A549 (cell line): ENCODE measurements around the gene PREPL. TPM values are rescaled to one million over a fixed set of nuclear protein-coding genes. Genes with fewer than 3 reads are reported as not detected.
A peak's percentile ranks its signal among the peaks of the same experiment; 100 is the strongest.
"Not testable (repeated sequence)": the region's sequence is repeated elsewhere in the genome, so short reads cannot be mapped to it uniquely, and the experiment has no call there.

ENCODE experiments used
- ATAC-seq, 2 experiments: fragments of 200-7000 bp in 1 of 2; fragments of >200 bp in 1 of 2; cut with Nextera tagmentation in 1 of 2; cut with Tn5 transposase in 1 of 2; 3 replicates each; pipeline versions ENCODE4 v1.8.0 to v1.9.1; 2018 to 2020; ENCODE audit warnings: mild to moderate bottlenecking in 1 of 2, moderate library complexity in 1 of 2
- CTCF ChIA-PET: fragments of 300-600 bp; sonication (Branson Sonifier 250); formaldehyde crosslinking; extraction: SDS; loops from one replicate; lab custom pipeline; 2021; ENCODE audit warnings: antibody characterized with exemption, inconsistent platforms; lab: Yijun Ruan, JAX
- POLR2A ChIA-PET: fragments of 350-600 bp; formaldehyde crosslinking; extraction: SDS; loops from one replicate; lab custom pipeline; 2021; ENCODE audit warnings: antibody characterized with exemption, inconsistent platforms; lab: Yijun Ruan, JAX
- DNase-seq, 2 experiments: peaks; one replicate each; pipeline versions ENCODE4 v3.0.0 to v3.0.0-alpha.2; 2011 to 2016; ENCODE audit warnings: low read depth in 1 of 2, low spot score in 1 of 2
- FAIRE-seq: peaks from 2 replicates; lab custom pipeline; 2011; peaks lifted over from hg19 to GRCh38; lab: Jason Lieb, UNC
- H3K27ac ChIP-seq, 2 experiments: fragments of >200 bp; sonication (Bioruptor Twin); formaldehyde crosslinking; 3 replicates each; pipeline ENCODE4 v1.5.1; 2016 to 2017
- H3K4me1 ChIP-seq: fragments of >200 bp; sonication (Bioruptor Twin); formaldehyde crosslinking; 3 replicates; pipeline ENCODE4 v1.6.1; 2016
- H3K4me2 ChIP-seq: fragments of >200 bp; sonication (Bioruptor Twin); formaldehyde crosslinking; 3 replicates; pipeline ENCODE4 v1.6.1; 2016
- H3K4me3 ChIP-seq: fragments of >200 bp; sonication (Bioruptor Twin); formaldehyde crosslinking; 3 replicates; pipeline ENCODE4 v1.5.1; 2016
- H3K9me3 ChIP-seq: fragments of >200 bp; sonication (Bioruptor Twin); formaldehyde crosslinking; 3 replicates; pipeline ENCODE4 v1.6.1; 2016
- BHLHE40 ChIP-seq: IDR thresholded peaks from 2 replicates; pipeline ENCODE4 v1.6.1; 2012; ENCODE audit warnings: low read depth, low read length, inconsistent platforms
- CBX2 ChIP-seq: fragments of 200-600 bp; sonication (generic); IDR thresholded peaks from 2 replicates; pipeline ENCODE4 v1.6.1; 2016; ENCODE audit warnings: low read depth, mild to moderate bottlenecking, borderline replicate concordance
- CTCF ChIP-seq: fragments of >200 bp; sonication (Bioruptor Twin); formaldehyde crosslinking; IDR thresholded peaks from 3 replicates; pipeline ENCODE4 v1.5.1; 2016
- ELK1 ChIP-seq: fragments of 150-350 bp; IDR thresholded peaks from 2 replicates; pipeline ENCODE4 v1.6.1; 2014; ENCODE audit warnings: low read depth, mild to moderate bottlenecking, low read length
- EP300 ChIP-seq, 2 experiments: fragments of >200 bp; sonication (Bioruptor Twin); formaldehyde crosslinking; IDR thresholded peaks; 2 replicates in 1 of 2; 3 replicates in 1 of 2; pipeline ENCODE4 v1.6.1; 2016 to 2017
- FOXS1 ChIP-seq: fragments of 250-450 bp; sonication (Bioruptor Pico); IDR thresholded peaks from 2 replicates; pipeline ENCODE4 v1.5.0; 2020; ENCODE audit warnings: mild to moderate bottlenecking, moderate library complexity
- GATA3 ChIP-seq: IDR thresholded peaks from 2 replicates; pipeline ENCODE4 v1.6.1; 2012; ENCODE audit warnings: borderline replicate concordance
- HES2 ChIP-seq: fragments of >200 bp; sonication (Bioruptor Twin); formaldehyde crosslinking; IDR thresholded peaks from 2 replicates; pipeline ENCODE4 v1.6.1; 2016
- HMGXB4 ChIP-seq: fragments of 250-450 bp; sonication (Bioruptor Pico); IDR thresholded peaks from 2 replicates; pipeline ENCODE4 v1.5.0; 2021; ENCODE audit warnings: mild to moderate bottlenecking, moderate library complexity, borderline replicate concordance
- HOXB5 ChIP-seq: fragments of 250-450 bp; sonication (Bioruptor Pico); IDR thresholded peaks from 2 replicates; pipeline ENCODE4 v1.5.0; 2020; ENCODE audit warnings: mild to moderate bottlenecking, moderate library complexity
- KDM1A ChIP-seq: fragments of 200-600 bp; sonication (generic); IDR thresholded peaks from 2 replicates; pipeline ENCODE4 v1.6.1; 2016; ENCODE audit warnings: low read depth, mild to moderate bottlenecking
- KDM5A ChIP-seq: fragments of 200-600 bp; sonication (generic); IDR thresholded peaks from 2 replicates; pipeline ENCODE4 v1.6.1; 2016; ENCODE audit warnings: antibody characterized with exemption, mild to moderate bottlenecking
- MAFK ChIP-seq: fragments of 450-650 bp; IDR thresholded peaks from 2 replicates; pipeline ENCODE4 v1.6.1; 2014; ENCODE audit not compliant: partially characterized antibody
- MAX ChIP-seq: IDR thresholded peaks from 2 replicates; pipeline ENCODE4 v1.6.1; 2012
- MYC ChIP-seq: IDR thresholded peaks from 2 replicates; pipeline ENCODE4 v1.6.1; 2012; ENCODE audit warnings: mild to moderate bottlenecking, inconsistent platforms, low read length, improper control_type of control experiment, borderline replicate concordance
- NFE2L2 ChIP-seq: fragments of 150-350 bp; conservative IDR thresholded peaks from 2 replicates; pipeline ENCODE4 v1.6.1; 2014; ENCODE audit warnings: low read length
- RAD21 ChIP-seq, 2 experiments: fragments of >200 bp in 1 of 2; sonication (Bioruptor Twin) in 1 of 2; formaldehyde crosslinking in 1 of 2; IDR thresholded peaks in 1 of 2; conservative IDR thresholded peaks in 1 of 2; 2 replicates in 1 of 2; 3 replicates in 1 of 2; pipeline ENCODE4 v1.6.1; 2012 to 2018; ENCODE audit warnings: inconsistent platforms in 1 of 2
- RNF2 ChIP-seq: fragments of 200-600 bp; sonication (generic); IDR thresholded peaks from 2 replicates; pipeline ENCODE4 v1.6.1; 2016; ENCODE audit warnings: low read depth, mild to moderate bottlenecking, antibody characterized with exemption, moderate library complexity, borderline replicate concordance
- SREBF2 ChIP-seq: fragments of 450-650 bp; IDR thresholded peaks from 2 replicates; pipeline ENCODE4 v1.6.1; 2014; ENCODE audit warnings: mild to moderate bottlenecking, moderate library complexity
- USF2 ChIP-seq: fragments of 450-650 bp; IDR thresholded peaks from 2 replicates; pipeline ENCODE4 v1.6.1; 2014; ENCODE audit warnings: antibody characterized with exemption
- ZSCAN20 ChIP-seq: fragments of 250-450 bp; sonication (Bioruptor Pico); IDR thresholded peaks from 2 replicates; pipeline ENCODE4 v1.8.0; 2022; ENCODE audit warnings: mild to moderate bottlenecking, moderate library complexity
- WGBS: methylation state at CpG from one replicate; pipeline ENCODE4 v1.1.6; 2017; ENCODE audit errors: missing lambda C conversion rate; 5-methylcytosine and 5-hydroxymethylcytosine counted together
- polyA plus RNA-seq, 4 experiments: library from polyadenylated mRNA; depleted of rRNA in 3 of 4; stranded (reverse); fragments of >200 nt; fragmentation: RNase III in 1 of 4; extraction: RNeasy Plus Mini Kit Qiagen cat#74134 plus additional on column Dnase treatment in 1 of 4; gene quantifications; 2 replicates in 3 of 4; 3 replicates in 1 of 4; pipeline ENCODE4 v1.2.3, GENCODE V29; 2011 to 2017

Gene PREPL
- polyA plus RNA-seq, 2 of the 4 experiments (the other 2 are of a cell fraction), result 28.7 to 92.7 TPM

- DNase-seq (no peak), ATAC-seq (no peak), FAIRE-seq (no peak)
- no peak overlapping the region for H3K4me3 ChIP-seq
- H3K4me1 ChIP-seq, result no peaks in the 10 kb centered on the region
- CTCF ChIA-PET, result interaction anchor here (0.6 to 1.9 kb wide), 4 partner anchors 23 to 261 kb away, joined by 3 to 4 read pairs (median 3); no protein-coding TSS in a partner anchor
- no peak overlapping the region for H3K27ac ChIP-seq
- POLR2A ChIA-PET, result no interaction called here
- H3K9me3 ChIP-seq, result peaks cover 35% of the 10 kb centered on the region
- TF ChIP-seq EP300 (IDR thresholded peaks at IDR 0.05) (no peak), RAD21 (conservative IDR thresholded peaks at IDR 0.05 in 1 of 2, IDR thresholded peaks at IDR 0.05 in 1 of 2) (no peak), FOXS1 (CRISPR knock-in tag) (no peak), HES2 (no peak), RNF2 (no peak)
- H3K4me2 ChIP-seq, result no peak overlapping the region
Measured at GRCh38 chr2:44314362-44314761, 46.9 kb downstream of the PREPL start.

GRCh38 chr2:44310287-44310686 is 51.0 kb downstream of the PREPL start:
- POLR2A ChIA-PET, result no interaction called here
- no peak for TF ChIP-seq USF2
- TF ChIP-seq, all 56 proteins: peak for 0
- H3K9me3 ChIP-seq, result peaks cover 55% of the 10 kb centered on the region
- no peaks in the 10 kb centered on the region for H3K4me1 ChIP-seq
- WGBS, result 49% methylated on average over 1 of the region's 1 CpG
- H3K4me3 ChIP-seq, result no peak overlapping the region
- CTCF ChIA-PET, result no interaction called here
- peak in 1 of 2 experiments; percentile 26 for DNase-seq
- H3K4me2 ChIP-seq, result no peak overlapping the region
- peak; percentile 46 for FAIRE-seq
- ATAC-seq, result no peak
- H3K27ac ChIP-seq, result no peak overlapping the region

- no peak overlapping the region for H3K27ac ChIP-seq
- ChIA-PET CTCF (interaction anchor here (0.8 to 1.3 kb wide), 3 partner anchors 10 to 219 kb away, joined by 3 to 6 read pairs (median 3); no protein-coding TSS in a partner anchor), POLR2A (interaction anchor here (0.6 kb wide), 2 partner anchors 185 to 214 kb away, joined by 4 to 5 read pairs; no protein-coding TSS in a partner anchor)
- H3K9me3 ChIP-seq, result peaks cover 35% of the 10 kb centered on the region
- DNase-seq (no peak), ATAC-seq (peak; percentile 41 to 49; a peak in 5 of 6 replicates), FAIRE-seq (no peak)
- no peak overlapping the region for H3K4me3 ChIP-seq
- WGBS, result 85% methylated on average over 7 of the region's 7 CpGs
- H3K4me1 ChIP-seq, result no peaks in the 10 kb centered on the region
- TF ChIP-seq CTCF (no peak), MYC (no peak), HOXB5 (CRISPR knock-in tag) (no peak), CBX2 (no peak), KDM5A (no peak)
- no peak overlapping the region for H3K4me2 ChIP-seq
Measured at GRCh38 chr2:44305882-44306281, 55.4 kb downstream of the PREPL start.

GRCh38 chr2:44304258-44304657 is 57.0 kb downstream of the PREPL start:
- CTCF ChIA-PET, result no interaction called here
- WGBS, result 95% methylated on average over 1 of the region's 1 CpG
- DNase-seq (no peak), FAIRE-seq (no peak), ATAC-seq (peak; percentile 27 to 49; a peak in 3 of 6 replicates)
- POLR2A ChIA-PET, result no interaction called here
- peaks cover 19% of the 10 kb centered on the region for H3K9me3 ChIP-seq
- TF ChIP-seq SREBF2, result no peak
- TF ChIP-seq KDM5A, result no peak
- no peak for TF ChIP-seq HMGXB4
- TF ChIP-seq ZSCAN20 (CRISPR knock-in tag), result no peak
- no peak for TF ChIP-seq ELK1
- no peak for TF ChIP-seq NFE2L2
- TF ChIP-seq GATA3, result no peak
- no peak for TF ChIP-seq BHLHE40
- no peak for TF ChIP-seq MAFK
- no peak for TF ChIP-seq MAX
- no peak for TF ChIP-seq KDM1A
- TF ChIP-seq RNF2, result no peak
- no peaks in the 10 kb centered on the region for H3K4me1 ChIP-seq
- no peak overlapping the region for H3K4me3 ChIP-seq
- H3K4me2 ChIP-seq, result no peak overlapping the region
- H3K27ac ChIP-seq, result no peak overlapping the region

GRCh38 chr2:44303766-44304165 is 57.5 kb downstream of the PREPL start:
- peaks cover 14% of the 10 kb centered on the region; the same call in 2 of the 3 replicates for H3K9me3 ChIP-seq
- H3K4me2 ChIP-seq, DNase-seq, ATAC-seq, POLR2A ChIA-PET, H3K27ac ChIP-seq, H3K4me1 ChIP-seq, H3K4me3 ChIP-seq, FAIRE-seq: not testable (repeated sequence)
- 89% methylated on average over 3 of the region's 3 CpGs for WGBS
- CTCF ChIA-PET, result interaction anchor here (3.7 kb wide), 1 partner anchor 12 kb away, joined by 26 read pairs; no protein-coding TSS in a partner anchor
